OCI-LY1 (cell line): ENCODE data around the gene EOGT.
A peak's percentile ranks its signal among the peaks of the same experiment; 100 is the strongest.

ENCODE experiments used
- H2AFZ ChIP-seq: fragments of 200-600 bp; sonication (generic), shearing (Covaris generic); 2 replicates; pipeline ENCODE4 v1.6.0; 2014; ENCODE audit warnings: antibody characterized with exemption, mild to moderate bottlenecking, low read length
- H3F3A ChIP-seq: fragments of 200-600 bp; sonication (generic), shearing (Covaris generic); 2 replicates; pipeline ENCODE4 v1.6.0; 2014; ENCODE audit warnings: mild to moderate bottlenecking, antibody characterized with exemption, low read length, moderate library complexity; ENCODE audit not compliant: insufficient read depth
- H3K27ac ChIP-seq: fragments of 200-600 bp; sonication (generic); 2 replicates; pipeline ENCODE4 v1.5.1; 2014; ENCODE audit warnings: low read length, mixed run types, mild to moderate bottlenecking, low read depth; ENCODE audit not compliant: poor library complexity, severe bottlenecking
- H3K27me3 ChIP-seq: fragments of 200-600 bp; sonication (generic); 2 replicates; pipeline ENCODE4 v1.6.0; 2014; ENCODE audit warnings: antibody characterized with exemption, mild to moderate bottlenecking, low read length, moderate library complexity; ENCODE audit not compliant: insufficient read depth
- H3K36me3 ChIP-seq: fragments of 200-600 bp; sonication (generic); 2 replicates; pipeline ENCODE4 v1.6.1; 2014; ENCODE audit warnings: mild to moderate bottlenecking, antibody characterized with exemption, low read length, moderate library complexity, mixed read lengths; ENCODE audit not compliant: insufficient read depth
- H3K4me1 ChIP-seq: fragments of 200-600 bp; sonication (generic); 2 replicates; pipeline ENCODE4 v1.5.1; 2014; ENCODE audit warnings: mild to moderate bottlenecking, low read length, moderate library complexity; ENCODE audit not compliant: insufficient read depth, severe bottlenecking
- H3K4me2 ChIP-seq: fragments of 200-600 bp; sonication (generic), shearing (Covaris generic); 2 replicates; pipeline ENCODE4 v1.6.1; 2014; ENCODE audit warnings: low read length
- H3K4me3 ChIP-seq: fragments of 200-600 bp; sonication (generic); 2 replicates; pipeline ENCODE4 v1.5.1; 2014; ENCODE audit warnings: low read length, low read depth, mild to moderate bottlenecking, mixed read lengths; ENCODE audit not compliant: poor library complexity, severe bottlenecking
- H3K79me2 ChIP-seq: fragments of 200-600 bp; shearing (Covaris generic); 2 replicates; pipeline ENCODE4 v1.6.1; 2016; ENCODE audit warnings: mixed run types, low read length, mixed read lengths; ENCODE audit not compliant: insufficient read depth
- H3K9ac ChIP-seq: fragments of 200-600 bp; sonication (generic), shearing (Covaris generic); 2 replicates; pipeline ENCODE4 v1.6.1; 2014; ENCODE audit warnings: mild to moderate bottlenecking, low read length, mixed read lengths
- H3K9me2 ChIP-seq: fragments of 200-600 bp; sonication (generic), shearing (Covaris generic); 2 replicates; pipeline ENCODE4 v1.6.1; 2014; ENCODE audit warnings: low read depth, mild to moderate bottlenecking, low read length, mixed read lengths
- H3K9me3 ChIP-seq: fragments of 200-600 bp; shearing (Covaris generic); 2 replicates; pipeline ENCODE4 v1.6.1; 2014; ENCODE audit warnings: low read length, mixed read lengths
- H4K20me1 ChIP-seq: fragments of 200-600 bp; sonication (generic), shearing (Covaris generic); 2 replicates; pipeline ENCODE4 v1.6.0; 2016; ENCODE audit warnings: mild to moderate bottlenecking, low read length; ENCODE audit not compliant: insufficient read depth
- CTCF ChIP-seq: fragments of 200-600 bp; sonication (generic), shearing (Covaris generic); IDR thresholded peaks from 2 replicates; pipeline ENCODE4 v1.5.1; 2017; ENCODE audit warnings: mild to moderate bottlenecking, antibody characterized with exemption, low read length, moderate library complexity, mixed read lengths
- EZH2 ChIP-seq: fragments of 200-600 bp; sonication (generic), shearing (Covaris generic); IDR thresholded peaks from 2 replicates; pipeline ENCODE4 v1.8.0; 2017; ENCODE audit warnings: borderline replicate concordance, mixed run types, mild to moderate bottlenecking, antibody characterized with exemption, low read length, moderate library complexity, mixed read lengths

Gene EOGT

GRCh38 chr3:68973639-68974038 lies 39.8 kb downstream of the EOGT start:
- no peak overlapping the region for H3K4me2 ChIP-seq
- H3K36me3 ChIP-seq, result peaks cover 22% of the 10 kb centered on the region
- H3K9me3 ChIP-seq, result no peaks in the 10 kb centered on the region
- H2AFZ ChIP-seq, result no peak overlapping the region
- no peaks in the 10 kb centered on the region for H3K4me1 ChIP-seq
- no peak overlapping the region for H3K4me3 ChIP-seq
- H3K27me3 ChIP-seq, result no peaks in the 10 kb centered on the region
- no peaks in the 10 kb centered on the region for H3F3A ChIP-seq
- H3K9ac ChIP-seq, result no peak overlapping the region
- H3K79me2 ChIP-seq, result no peaks in the 10 kb centered on the region
- H4K20me1 ChIP-seq, result no peaks in the 10 kb centered on the region
- no peaks in the 10 kb centered on the region for H3K9me2 ChIP-seq
- H3K27ac ChIP-seq, result no peak overlapping the region
- TF ChIP-seq CTCF, result no peak
- TF ChIP-seq EZH2, result no peak

- Histone ChIP-seq H3K79me2 (no peaks in the 10 kb centered on the region), H3K36me3 (peaks cover 11% of the 10 kb centered on the region), H3K27ac (no peak overlapping the region), H3K27me3 (no peaks in the 10 kb centered on the region), H3K9me2 (no peaks in the 10 kb centered on the region), H4K20me1 (no peaks in the 10 kb centered on the region), H3K4me1 (no peaks in the 10 kb centered on the region), H3K4me3 (no peak overlapping the region), H3K9ac (no peak overlapping the region), H3K4me2 (no peak overlapping the region), H3F3A (no peaks in the 10 kb centered on the region), H3K9me3 (no peaks in the 10 kb centered on the region), H2AFZ (no peak overlapping the region)
- peak; percentile 95 for TF ChIP-seq CTCF
- no peak for TF ChIP-seq EZH2
These were observed 41.0 kb downstream of the EOGT start for GRCh38 chr3:68972358-68972979.

- no peaks in the 10 kb centered on the region for H3F3A ChIP-seq
- H3K4me2 ChIP-seq, result no peak overlapping the region
- no peaks in the 10 kb centered on the region for H3K9me3 ChIP-seq
- no peaks in the 10 kb centered on the region for H3K27me3 ChIP-seq
- no peak overlapping the region for H3K4me3 ChIP-seq
- H3K9ac ChIP-seq, result no peak overlapping the region
- no peak overlapping the region for H2AFZ ChIP-seq
- no peaks in the 10 kb centered on the region for H3K79me2 ChIP-seq
- H3K4me1 ChIP-seq, result no peaks in the 10 kb centered on the region
- H3K27ac ChIP-seq, result no peak overlapping the region
- H3K9me2 ChIP-seq, result no peaks in the 10 kb centered on the region
- TF ChIP-seq EZH2 (no peak), CTCF (no peak)
- no peaks in the 10 kb centered on the region for H3K36me3 ChIP-seq
- H4K20me1 ChIP-seq, result no peaks in the 10 kb centered on the region
These were observed 48.8 kb downstream of the EOGT start for GRCh38 chr3:68964694-68965093.
